Measurements from ENCODE around the gene TSFM. TPM values are rescaled to one million over a fixed set of nuclear protein-coding genes. Genes with fewer than 3 reads are reported as not detected.

Gene TSFM
- total RNA-seq, 4 donors from 2014 or later, result 1.4 to 23.2 (median 18.9) TPM

- H3K36me3 ChIP-seq, result peaks cover 0 to 66% (median 26%) of the 10 kb centered on the region in 4 donors
- TF ChIP-seq EP300 (IDR thresholded peaks at IDR 0.05; ENCODE audit: low read depth) (no peak), POLR2AphosphoS5 (IDR thresholded peaks at IDR 0.05) (no peak), CTCF (IDR thresholded peaks at IDR 0.05) (no peak), POLR2A (IDR thresholded peaks at IDR 0.05) (no peak)
- in situ Hi-C loops (cut with MboI; ENCODE audit: low pct_ligation_motif_present in 1 of 4, low pct_unique_long_range_greater_than_20kb in 1 of 4, low sequenced_read_pairs in 3 of 4), result no loop called here
Measured at GRCh38 chr12:57796996-57797395, 14.4 kb downstream of the TSFM start.

GRCh38 chr12:57797933-57798332 is 15.3 kb downstream of the TSFM start:
- Histone ChIP-seq H3K4me3 (no peak overlapping the region), H3K9me3 (no peaks in the 10 kb centered on the region), H3K36me3 (peaks cover 0 to 60% (median 21%) of the 10 kb centered on the region in 4 donors), H3K27ac (no peak overlapping the region), H3K27me3 (no peaks in the 10 kb centered on the region), H3K4me1 (peaks cover 0 to 6% (median 0%) of the 10 kb centered on the region in 4 donors)
- 50 to 68% methylated on average over 1 of the region's 1 CpG for WGBS, 2 donors (ENCODE audit: low coverage in 1 of 2)
- TF ChIP-seq POLR2A (IDR thresholded peaks at IDR 0.05) (no peak), POLR2AphosphoS5 (IDR thresholded peaks at IDR 0.05) (no peak)
- no peak for DNase-seq
- in situ Hi-C loops (cut with MboI; ENCODE audit: low pct_ligation_motif_present in 1 of 4, low pct_unique_long_range_greater_than_20kb in 1 of 4, low sequenced_read_pairs in 3 of 4), result no loop called here
- intact Hi-C loops (cut with DNase I; ENCODE audit: low total_unique reads), result no loop called here

More at GRCh38 chr12:57796996-57797395, 14.4 kb downstream of the TSFM start:
- Histone ChIP-seq H3K27me3 (no peaks in the 10 kb centered on the region), H3K4me1 (peaks cover 0 to 6% (median 0%) of the 10 kb centered on the region in 4 donors), H3K9me3 (no peaks in the 10 kb centered on the region), H3K27ac (no peak overlapping the region), H3K4me3 (no peak overlapping the region)
- intact Hi-C loops (cut with DNase I; ENCODE audit: low total_unique reads), result no loop called here
- 95 to 100% methylated on average over 1 of the region's 1 CpG for WGBS, 2 donors (ENCODE audit: low coverage in 1 of 2)
- DNase-seq, result no peak

- intact Hi-C loops (cut with DNase I; ENCODE audit: low total_unique reads) (no loop called here), in situ Hi-C loops (cut with MboI; ENCODE audit: low pct_ligation_motif_present in 1 of 4, low pct_unique_long_range_greater_than_20kb in 1 of 4, low sequenced_read_pairs in 3 of 4) (no loop called here)
- Histone ChIP-seq H3K27ac (no peak overlapping the region), H3K36me3 (peaks cover 0 to 39% (median 16%) of the 10 kb centered on the region in 4 donors), H3K9me3 (no peaks in the 10 kb centered on the region), H3K4me1 (peaks cover 0 to 9% (median 0%) of the 10 kb centered on the region in 4 donors), H3K4me3 (no peak overlapping the region), H3K27me3 (no peaks in the 10 kb centered on the region)
- DNase-seq, result no peak
- WGBS, 2 donors (ENCODE audit: low coverage in 1 of 2), result 90 to 100% methylated on average over 2 to 3 of the region's 3 CpGs
- TF ChIP-seq POLR2A (IDR thresholded peaks at IDR 0.05) (no peak), EP300 (IDR thresholded peaks at IDR 0.05; ENCODE audit: low read depth) (no peak), CTCF (IDR thresholded peaks at IDR 0.05) (no peak), POLR2AphosphoS5 (IDR thresholded peaks at IDR 0.05) (no peak)
Measured at GRCh38 chr12:57800965-57801364, 18.4 kb downstream of the TSFM start.

GRCh38 chr12:57802607-57803006 is 20.0 kb downstream of the TSFM start:
- 97% methylated on average over 1 of the region's 1 CpG; no CpG with 5 or more reads in 1 of the 2 donors for WGBS, 2 donors (ENCODE audit: low coverage in 1 of 2)
- H3K27me3 ChIP-seq, result no peaks in the 10 kb centered on the region
- TF ChIP-seq POLR2A (IDR thresholded peaks at IDR 0.05) (no peak), CTCF (IDR thresholded peaks at IDR 0.05) (no peak), POLR2AphosphoS5 (IDR thresholded peaks at IDR 0.05) (no peak), EP300 (IDR thresholded peaks at IDR 0.05; ENCODE audit: low read depth) (no peak)
- H3K4me3 ChIP-seq, result no peak overlapping the region
- DNase-seq, result no peak
- intact Hi-C loops (cut with DNase I; ENCODE audit: low total_unique reads) (no loop called here), in situ Hi-C loops (cut with MboI; ENCODE audit: low pct_ligation_motif_present in 1 of 4, low pct_unique_long_range_greater_than_20kb in 1 of 4, low sequenced_read_pairs in 3 of 4) (no loop called here)
- no peak overlapping the region for H3K27ac ChIP-seq
- peaks cover 0 to 9% (median 0%) of the 10 kb centered on the region in 4 donors for H3K4me1 ChIP-seq
- H3K9me3 ChIP-seq, result no peaks in the 10 kb centered on the region
- H3K36me3 ChIP-seq, result peaks cover 0 to 32% (median 8%) of the 10 kb centered on the region in 4 donors
